ENCODE measurements around the gene APBA2.

GRCh38 chr15:29050870-29051269 is 165.1 kb downstream of the APBA2 start:
- TF ChIP-seq, protein P1, sequence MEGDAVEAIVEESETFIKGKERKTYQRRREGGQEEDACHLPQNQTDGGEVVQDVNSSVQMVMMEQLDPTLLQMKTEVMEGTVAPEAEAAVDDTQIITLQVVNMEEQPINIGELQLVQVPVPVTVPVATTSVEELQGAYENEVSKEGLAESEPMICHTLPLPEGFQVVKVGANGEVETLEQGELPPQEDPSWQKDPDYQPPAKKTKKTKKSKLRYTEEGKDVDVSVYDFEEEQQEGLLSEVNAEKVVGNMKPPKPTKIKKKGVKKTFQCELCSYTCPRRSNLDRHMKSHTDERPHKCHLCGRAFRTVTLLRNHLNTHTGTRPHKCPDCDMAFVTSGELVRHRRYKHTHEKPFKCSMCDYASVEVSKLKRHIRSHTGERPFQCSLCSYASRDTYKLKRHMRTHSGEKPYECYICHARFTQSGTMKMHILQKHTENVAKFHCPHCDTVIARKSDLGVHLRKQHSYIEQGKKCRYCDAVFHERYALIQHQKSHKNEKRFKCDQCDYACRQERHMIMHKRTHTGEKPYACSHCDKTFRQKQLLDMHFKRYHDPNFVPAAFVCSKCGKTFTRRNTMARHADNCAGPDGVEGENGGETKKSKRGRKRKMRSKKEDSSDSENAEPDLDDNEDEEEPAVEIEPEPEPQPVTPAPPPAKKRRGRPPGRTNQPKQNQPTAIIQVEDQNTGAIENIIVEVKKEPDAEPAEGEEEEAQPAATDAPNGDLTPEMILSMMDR (IDR thresholded peaks at IDR 0.05): no peak
- TF ChIP-seq POLR2AphosphoS5 (IDR thresholded peaks at IDR 0.05) (no peak), POLR2A (IDR thresholded peaks at IDR 0.05) (no peak)
